Cardiac septum (tissue), 1 donor: ENCODE data around the gene CMTM4. TPM values are rescaled to one million over a fixed set of nuclear protein-coding genes. Genes with fewer than 3 reads are reported as not detected.
A peak's percentile ranks its signal among the peaks of the same experiment; 100 is the strongest.
"Not testable (repeated sequence)": the region's sequence is repeated elsewhere in the genome, so short reads cannot be mapped to it uniquely, and the experiment has no call there.

Source experiments
- DNase-seq: peaks from one replicate; pipeline ENCODE4 v3.0.0-alpha.2; 2020; ENCODE audit warnings: low spot score
- intact Hi-C: fragments of 100-400 bp; cut with DNase I; formaldehyde crosslinking; loops from one replicate; pipeline ENCODE4 v1.14.0; 2022
- total RNA-seq: library from RNA; stranded (reverse); fragmentation: NEBNext Ultra II Directional; extraction: Animal tissue kit (Norgen Biotek cat#: 25700); gene quantifications from one replicate; pipeline ENCODE4 v1.2.1, GENCODE V29; 2021
- donor health status: DM: no; HTN: no; CAD: no.

CMTM4 gene
- total RNA-seq, 1 donor from 2014 or later: 10.4 TPM

GRCh38 chr16:66681676-66682075, 14.9 kb downstream of the CMTM4 start:
- intact Hi-C loops: no loop called here

GRCh38 chr16:66678337-66678736, 18.2 kb downstream of the CMTM4 start:
- no peak for DNase-seq
- intact Hi-C loops: no loop called here

More at GRCh38 chr16:66681676-66682075, 14.9 kb downstream of the CMTM4 start:
- DNase-seq: no peak

- no peak for DNase-seq
- intact Hi-C loops: no loop called here
Observed at GRCh38 chr16:66677836-66678235, 18.7 kb downstream of the CMTM4 start.

- intact Hi-C loops: no loop called here
- DNase-seq: no peak
Observed at GRCh38 chr16:66677179-66677578, 19.4 kb downstream of the CMTM4 start.

- DNase-seq: no peak
- intact Hi-C loops: no loop called here
Observed at GRCh38 chr16:66676599-66676998, 19.9 kb downstream of the CMTM4 start.

GRCh38 chr16:66673691-66674090, 22.9 kb downstream of the CMTM4 start:
- DNase-seq: no peak
- intact Hi-C loops: no loop called here

- DNase-seq: no peak
- intact Hi-C loops: no loop called here
Observed at GRCh38 chr16:66670691-66671388, 25.7 kb downstream of the CMTM4 start.

- intact Hi-C loops: no loop called here
Observed at GRCh38 chr16:66668777-66669444, 27.6 kb downstream of the CMTM4 start.

GRCh38 chr16:66667944-66668343, 28.6 kb downstream of the CMTM4 start:
- intact Hi-C loops: no loop called here
- no peak for DNase-seq

More at GRCh38 chr16:66668777-66669444, 27.6 kb downstream of the CMTM4 start:
- no peak for DNase-seq

- no peak for DNase-seq
- intact Hi-C loops: no loop called here
Observed at GRCh38 chr16:66662445-66663194, 33.9 kb downstream of the CMTM4 start.

GRCh38 chr16:66661671-66662346, 34.7 kb downstream of the CMTM4 start:
- DNase-seq, intact Hi-C loops: not testable (repeated sequence)

GRCh38 chr16:66661210-66661560, 35.4 kb downstream of the CMTM4 start:
- no peak for DNase-seq
- intact Hi-C loops: no loop called here

- intact Hi-C loops: no loop called here
- peak; percentile 89 for DNase-seq
Observed at GRCh38 chr16:66660422-66661209, 35.9 kb downstream of the CMTM4 start.

GRCh38 chr16:66658860-66659190, 37.7 kb downstream of the CMTM4 start:
- intact Hi-C loops: loop anchor here (10.0 kb wide), 1 partner anchor 206 kb away; no protein-coding TSS in a partner anchor
- DNase-seq: no peak

- DNase-seq: no peak
- intact Hi-C loops: loop anchor here (10.0 kb wide), 1 partner anchor 206 kb away; no protein-coding TSS in a partner anchor
Observed at GRCh38 chr16:66658143-66658859, 38.2 kb downstream of the CMTM4 start.

GRCh38 chr16:66656547-66656946, 40.0 kb downstream of the CMTM4 start:
- intact Hi-C loops: loop anchor here (10.0 kb wide), 1 partner anchor 208 kb away; no protein-coding TSS in a partner anchor
- DNase-seq: no peak

- DNase-seq: no peak
- intact Hi-C loops: loop anchor here (10.0 kb wide), 1 partner anchor 211 kb away; no protein-coding TSS in a partner anchor
Observed at GRCh38 chr16:66653581-66654350, 42.8 kb downstream of the CMTM4 start.
